HG02763 (cell line): ENCODE data around the gene LFNG.

ENCODE experiments used
- ATAC-seq: cut with Tn5 transposase; IDR thresholded peaks from one replicate; pipeline ENCODE4 v1.9.1; 2021; ENCODE audit warnings: mild to moderate bottlenecking, moderate library complexity; ENCODE audit not compliant: unreplicated experiment

Gene LFNG, protein sequence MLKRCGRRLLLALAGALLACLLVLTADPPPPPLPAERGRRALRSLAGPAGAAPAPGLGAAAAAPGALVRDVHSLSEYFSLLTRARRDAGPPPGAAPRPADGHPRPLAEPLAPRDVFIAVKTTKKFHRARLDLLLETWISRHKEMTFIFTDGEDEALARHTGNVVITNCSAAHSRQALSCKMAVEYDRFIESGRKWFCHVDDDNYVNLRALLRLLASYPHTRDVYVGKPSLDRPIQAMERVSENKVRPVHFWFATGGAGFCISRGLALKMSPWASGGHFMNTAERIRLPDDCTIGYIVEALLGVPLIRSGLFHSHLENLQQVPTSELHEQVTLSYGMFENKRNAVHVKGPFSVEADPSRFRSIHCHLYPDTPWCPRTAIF

DNA sequence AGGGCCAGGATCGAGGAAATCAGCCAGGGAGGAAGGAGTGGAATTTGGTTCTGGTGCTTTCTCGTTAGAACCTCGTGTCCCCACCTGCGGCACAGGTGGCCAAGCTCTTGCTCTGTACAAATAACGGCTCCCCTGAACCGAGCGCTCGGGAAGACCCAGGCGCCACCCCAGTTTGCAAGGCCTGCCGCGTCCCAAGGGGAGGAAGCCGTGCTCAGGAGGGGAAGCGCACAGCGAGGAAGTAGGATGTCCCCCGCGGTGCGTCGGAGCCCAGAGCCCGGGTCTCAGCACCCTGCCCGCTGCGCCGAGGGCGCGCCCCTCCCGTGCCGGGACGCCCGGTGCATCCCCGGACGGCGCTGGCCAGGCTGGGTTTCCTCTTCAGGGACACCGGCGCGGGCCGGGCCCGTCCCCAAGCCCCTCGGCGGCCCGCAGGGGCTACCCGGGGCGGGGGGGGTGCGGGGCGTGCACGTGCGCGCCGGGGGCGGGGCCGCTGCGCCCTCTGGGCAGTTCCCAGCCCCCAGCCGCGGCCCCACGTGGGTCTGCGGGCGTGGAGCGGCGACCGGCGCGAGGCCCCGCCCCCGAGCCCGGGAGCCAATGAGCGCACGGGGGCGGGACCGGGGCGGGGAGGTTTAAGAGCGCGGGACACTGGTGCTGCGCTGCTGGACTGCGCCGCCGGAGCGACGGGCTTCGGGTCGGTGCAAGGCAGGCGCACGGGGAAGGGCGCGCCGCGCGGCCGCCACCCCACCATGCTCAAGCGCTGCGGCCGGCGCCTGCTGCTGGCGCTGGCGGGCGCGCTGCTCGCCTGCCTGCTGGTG, at the start of gene LFNG:
LFNG (plus strand) TSS at position 656 of the 812 bp plus-strand sequence; CDS start at position 744, 88 bp downstream.
- ATAC-seq: peak; percentile 73

DNA sequence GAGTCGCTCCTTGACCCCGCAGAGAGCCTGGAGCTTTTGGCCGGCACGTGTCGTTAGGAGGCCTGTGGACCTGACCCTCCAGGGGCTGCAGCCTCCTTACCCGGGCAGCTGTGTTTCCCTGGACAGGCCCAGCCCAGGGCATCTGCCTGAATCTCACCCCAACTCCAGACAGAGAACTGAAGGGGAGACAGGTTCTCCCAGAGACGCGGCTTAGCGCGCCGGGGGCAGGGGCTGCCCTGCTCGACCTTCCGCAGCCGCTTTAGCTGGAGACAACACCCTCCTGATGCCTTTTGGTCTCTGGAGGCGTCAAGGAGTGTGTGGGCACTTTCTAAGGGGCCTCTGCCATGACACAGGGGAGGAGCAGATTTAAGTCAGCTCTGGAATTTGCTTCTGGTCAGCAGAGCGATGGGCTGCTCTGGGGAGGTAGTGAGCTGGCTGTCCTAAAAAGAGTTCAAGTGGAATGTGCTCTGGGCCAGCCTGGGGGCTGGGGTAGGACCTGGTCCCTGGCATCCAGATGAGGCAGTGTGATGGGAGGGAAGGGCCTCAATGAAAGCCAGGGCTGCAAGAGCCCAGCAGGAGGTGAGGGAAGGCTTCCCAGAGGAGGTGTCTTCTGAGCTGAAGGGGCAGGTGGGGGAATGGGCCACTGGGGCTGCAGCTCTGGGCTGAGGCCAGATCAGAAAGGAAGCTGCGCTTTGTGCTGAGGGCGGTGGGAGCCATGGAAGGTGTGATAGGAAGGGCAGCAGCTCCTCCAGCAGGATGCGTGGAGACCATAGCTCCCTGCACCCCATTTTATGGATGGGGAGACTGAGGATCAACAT, 49.2 kb upstream of the LFNG start:
- ATAC-seq: no peak

DNA sequence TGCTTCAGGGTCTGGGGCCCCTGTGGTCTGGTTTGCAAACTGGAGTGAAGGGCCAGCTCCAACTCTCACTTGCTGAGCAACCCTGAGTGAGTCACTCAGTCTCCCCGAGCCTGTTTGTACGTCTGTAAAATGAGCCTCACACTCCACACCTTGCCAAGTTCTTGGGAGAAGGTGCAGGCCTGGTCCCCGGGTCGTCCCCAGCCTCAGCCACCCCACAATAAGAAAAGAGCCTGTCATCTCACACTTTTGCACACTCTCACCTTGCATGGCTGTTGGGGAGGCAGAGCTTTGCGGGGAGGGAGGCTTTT, 48.6 kb upstream of the LFNG start:
- ATAC-seq: no peak

DNA sequence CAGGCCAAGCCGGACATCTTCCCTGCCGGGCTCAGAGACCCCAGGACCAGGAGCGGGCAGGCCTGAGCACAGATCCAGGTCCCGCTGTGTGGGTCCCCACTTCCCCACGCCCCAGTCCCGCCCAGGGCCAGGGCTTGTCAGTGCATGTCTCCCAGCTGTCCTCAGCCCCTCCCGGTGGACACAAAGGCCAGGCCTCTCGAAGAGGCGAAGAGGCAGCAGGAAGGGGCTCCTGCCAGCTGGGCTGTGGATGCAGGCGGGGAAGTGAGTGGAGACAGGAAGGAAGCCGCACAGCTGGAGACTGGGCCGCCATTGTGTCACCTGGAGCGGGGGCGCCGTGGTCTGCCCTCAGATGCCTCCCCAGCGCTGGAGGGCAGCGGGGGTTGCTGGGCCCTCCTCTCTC, 48.2 kb upstream of the LFNG start:
- ATAC-seq: no peak

DNA sequence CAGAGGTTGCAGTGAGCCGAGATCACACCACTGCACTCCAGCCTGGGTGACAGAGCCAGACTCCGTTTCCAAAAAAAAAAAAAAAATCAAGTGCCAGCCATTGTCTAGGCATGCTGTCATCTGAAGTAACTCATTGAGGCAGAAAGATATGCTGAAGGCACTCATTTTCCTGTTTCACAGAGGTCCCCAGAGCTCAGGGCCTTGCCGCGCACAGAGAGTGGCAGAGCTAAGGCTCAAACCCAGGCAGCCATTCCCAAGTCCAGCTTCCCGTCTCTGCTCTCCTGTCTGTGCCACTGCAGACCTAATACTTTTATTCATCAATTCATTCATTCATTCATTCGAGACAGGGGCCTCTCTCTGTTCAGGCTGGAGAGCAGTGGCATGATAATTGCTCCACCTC, 46.8 kb upstream of the LFNG start:
- no peak for ATAC-seq

DNA sequence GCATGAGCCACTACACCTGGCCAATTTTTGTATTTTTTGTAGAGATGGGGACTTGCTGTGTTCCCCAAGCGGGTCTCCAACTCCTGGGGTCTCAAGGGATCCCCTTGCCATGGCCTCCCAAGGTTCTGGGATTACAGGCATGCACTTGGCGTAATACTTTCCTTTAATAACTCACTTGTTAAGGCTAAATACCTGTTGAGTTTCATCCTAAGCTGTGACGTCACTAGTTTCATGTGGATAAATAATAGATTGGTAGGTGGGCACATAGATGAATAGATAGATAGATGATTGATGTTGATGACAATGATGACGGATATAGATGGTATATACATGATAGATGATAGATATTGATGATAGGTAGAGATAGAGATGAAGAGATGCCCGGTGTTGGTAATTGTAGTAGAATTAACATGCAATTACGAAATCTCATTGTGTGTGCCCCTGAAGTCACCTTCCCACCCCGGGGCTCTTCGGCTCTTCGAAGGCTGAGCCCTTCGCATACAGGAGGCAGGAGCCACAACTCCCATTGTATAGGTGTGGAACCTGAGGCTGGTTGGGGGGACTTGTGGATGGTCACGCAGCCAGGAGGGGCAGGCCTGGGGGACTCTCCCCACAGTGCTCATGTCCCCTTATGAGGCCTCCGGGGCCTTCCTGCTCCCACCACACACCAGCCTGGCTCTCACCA, 45.9 kb upstream of the LFNG start:
- ATAC-seq: no peak

DNA sequence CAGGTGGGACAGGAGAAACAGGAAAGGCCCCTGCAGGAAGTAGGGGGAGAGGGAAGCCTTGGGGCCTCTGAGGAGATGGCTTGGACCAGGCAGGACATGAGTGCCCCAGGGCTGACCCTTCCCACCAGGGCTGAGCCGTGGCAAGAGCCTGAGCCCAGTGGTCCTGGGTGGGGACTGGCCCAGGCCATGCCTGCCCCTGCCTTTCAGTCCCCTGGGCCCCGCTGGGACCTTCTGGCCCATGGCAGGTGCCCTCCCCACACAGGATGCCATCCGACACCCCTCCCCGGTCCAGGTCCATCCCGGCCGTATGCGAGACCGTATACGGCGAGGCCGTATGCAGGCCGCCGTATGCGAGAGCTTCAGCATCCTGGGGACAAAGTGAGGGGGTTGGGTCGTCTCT, 45.4 kb upstream of the LFNG start:
- ATAC-seq: no peak

DNA sequence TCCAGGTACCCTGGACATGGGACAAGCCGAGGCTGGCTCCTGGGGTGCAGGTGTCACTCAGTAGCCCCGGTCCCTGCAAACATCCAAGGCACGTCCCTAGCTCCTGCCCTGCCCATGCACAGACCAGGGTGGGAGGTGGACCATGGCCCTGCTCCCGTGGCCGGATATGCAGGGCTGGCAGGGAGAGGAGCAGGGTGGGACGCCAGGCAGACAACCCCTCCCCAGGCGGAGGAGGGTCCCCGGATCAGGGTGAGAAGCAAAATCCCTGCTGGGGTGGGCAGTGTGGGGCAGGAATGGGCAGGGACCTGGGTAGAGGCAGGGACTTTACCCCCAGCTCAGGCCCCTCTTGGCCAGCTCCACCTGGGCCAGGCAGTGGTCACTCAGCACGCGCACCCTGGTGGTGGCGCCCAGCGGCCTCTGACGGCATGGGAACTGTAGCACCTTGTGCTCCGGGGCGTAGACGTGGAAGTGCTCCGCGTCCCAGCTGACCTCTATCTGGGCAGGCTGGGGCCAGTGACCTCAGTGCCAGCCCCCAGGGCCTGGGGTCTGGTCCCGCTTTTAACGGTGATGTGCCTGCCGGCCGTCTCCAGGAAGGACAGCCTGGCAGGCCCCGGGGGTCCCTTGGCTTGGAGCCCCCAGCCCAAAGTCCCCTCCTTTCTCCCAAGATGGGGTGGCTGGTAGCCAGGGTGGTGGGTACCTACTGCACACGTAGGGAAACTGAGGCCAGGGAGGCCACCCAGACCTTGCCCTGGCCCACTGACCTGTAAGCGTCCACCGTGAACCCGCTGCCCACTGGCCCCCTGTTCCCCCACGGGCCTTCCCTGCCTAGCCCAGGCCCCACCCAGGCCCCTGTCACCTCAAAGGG, 44.5 kb upstream of the LFNG start:
- ATAC-seq: no peak

DNA sequence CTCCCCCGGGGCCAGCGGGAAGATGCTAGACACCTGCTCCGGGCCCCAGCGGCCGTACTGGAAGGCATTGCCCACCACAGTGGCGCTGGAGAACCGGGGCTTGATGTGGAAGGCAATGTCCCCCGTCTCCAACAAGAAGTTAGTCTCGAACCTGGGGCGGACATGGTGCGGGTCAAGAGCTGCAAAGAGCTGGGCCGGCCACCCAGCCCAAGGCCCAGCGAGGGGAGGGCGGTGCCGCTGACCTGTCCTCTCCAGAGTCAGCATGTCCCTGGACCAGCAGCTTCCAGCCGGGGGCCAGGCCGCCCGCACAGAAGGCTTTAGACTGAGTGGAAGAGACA, 43.9 kb upstream of the LFNG start:
- ATAC-seq: no peak

DNA sequence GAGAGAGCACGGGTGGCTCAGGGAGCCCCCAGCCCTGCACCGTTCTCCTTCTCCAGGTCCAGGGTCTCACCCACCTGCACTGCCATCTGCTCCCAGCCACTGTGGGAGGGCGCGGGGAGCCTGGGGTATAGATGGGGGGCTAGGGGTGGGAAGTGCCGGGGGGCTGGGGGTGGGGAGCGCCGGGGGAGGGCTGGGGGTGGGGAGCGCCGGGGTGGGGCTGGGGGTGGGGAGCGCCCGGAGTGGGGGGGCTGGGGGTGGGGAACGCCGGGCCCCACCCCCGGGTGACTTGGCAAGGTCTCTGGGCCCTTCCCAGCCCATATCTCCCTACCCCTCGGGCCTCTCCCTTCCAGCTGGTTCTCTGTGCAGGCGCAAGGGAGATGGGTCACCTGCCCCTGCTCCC, 43.3 kb upstream of the LFNG start, which contains the start of gene GRIFIN:
GRIFIN (minus strand) TSS at position 101 of the 400 bp plus-strand sequence; CDS start at position 86, 15 bp downstream.
- ATAC-seq: no peak

DNA sequence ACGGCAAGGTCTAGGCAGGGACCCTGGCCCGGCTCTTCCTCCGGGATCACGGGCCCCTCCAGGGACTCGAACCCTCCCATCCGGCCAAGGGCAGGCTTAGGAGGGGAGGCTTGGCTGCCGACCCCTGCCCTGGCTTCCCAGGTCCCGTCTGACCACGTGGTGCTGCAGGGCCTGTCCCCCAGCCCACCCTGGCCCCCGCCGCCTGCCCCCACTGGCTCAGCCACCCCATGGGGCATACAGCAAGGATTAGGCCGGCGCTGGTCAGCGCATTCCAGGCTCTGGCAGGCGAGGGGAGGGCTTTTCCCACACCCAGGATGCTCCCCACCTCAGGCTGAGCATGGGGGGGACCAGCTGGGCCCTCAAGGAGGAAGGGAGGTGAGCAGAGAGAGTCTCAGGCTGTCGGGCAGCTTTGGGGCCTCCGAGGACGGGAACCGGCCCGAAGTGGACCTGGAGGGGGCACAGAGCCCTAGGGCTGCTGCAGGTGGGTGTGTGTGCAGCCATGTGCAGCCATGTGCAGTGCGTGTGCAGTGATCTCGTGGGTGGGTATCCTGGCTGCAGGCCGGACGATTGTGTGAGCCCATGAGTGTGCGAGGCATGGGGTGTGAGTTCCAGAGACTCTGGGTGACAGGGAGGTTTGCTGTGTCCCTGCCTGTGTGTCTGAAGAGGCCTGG, 42.7 kb upstream of the LFNG start:
- no peak for ATAC-seq

DNA sequence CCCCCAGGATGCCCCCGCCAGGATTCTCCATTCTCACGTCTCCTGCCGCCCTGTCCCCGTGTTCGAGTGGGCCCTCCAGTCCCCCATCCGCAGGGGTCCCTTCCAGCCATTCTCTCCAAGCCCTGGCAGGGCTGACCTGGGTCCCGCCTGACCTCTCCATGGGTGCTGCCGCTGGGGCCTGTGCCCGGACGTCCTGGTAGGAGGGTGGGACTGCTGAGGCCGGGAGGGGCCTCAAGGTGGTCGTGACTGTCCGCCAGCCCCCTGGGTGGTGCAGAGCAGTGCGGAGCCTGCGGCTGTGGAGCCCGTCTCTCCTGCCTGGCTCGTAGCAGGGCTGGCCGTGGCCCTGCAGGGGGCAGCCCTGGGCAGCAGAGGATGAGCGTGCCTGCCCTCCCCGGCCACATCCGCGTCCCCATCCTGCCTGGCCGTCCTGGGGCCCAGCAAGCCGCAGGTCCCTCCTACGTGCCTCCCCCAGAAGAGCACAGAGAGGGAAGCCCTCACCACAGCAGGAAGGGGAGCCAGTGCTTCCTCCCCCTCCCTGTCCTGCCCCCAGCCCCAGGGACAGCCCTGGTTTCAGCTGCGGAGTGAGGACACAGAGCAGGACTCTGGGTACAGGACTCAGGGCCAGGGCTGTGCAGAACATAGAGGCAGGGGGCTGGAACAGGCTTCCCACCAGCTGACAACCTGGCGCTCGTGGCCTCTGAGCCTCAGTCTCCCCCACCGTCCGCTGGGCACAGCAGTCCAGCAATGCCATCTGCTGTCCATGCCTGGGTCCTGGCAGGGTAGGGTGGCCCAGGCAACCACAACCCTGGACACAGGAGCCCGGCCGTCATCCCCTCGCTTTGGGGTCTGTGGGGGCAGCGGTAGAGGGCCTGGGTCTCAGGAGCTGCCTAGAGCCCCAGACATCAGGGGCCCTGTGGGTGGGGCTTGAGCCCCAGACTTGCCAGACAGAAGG, 41.9 kb upstream of the LFNG start:
- ATAC-seq: no peak

DNA sequence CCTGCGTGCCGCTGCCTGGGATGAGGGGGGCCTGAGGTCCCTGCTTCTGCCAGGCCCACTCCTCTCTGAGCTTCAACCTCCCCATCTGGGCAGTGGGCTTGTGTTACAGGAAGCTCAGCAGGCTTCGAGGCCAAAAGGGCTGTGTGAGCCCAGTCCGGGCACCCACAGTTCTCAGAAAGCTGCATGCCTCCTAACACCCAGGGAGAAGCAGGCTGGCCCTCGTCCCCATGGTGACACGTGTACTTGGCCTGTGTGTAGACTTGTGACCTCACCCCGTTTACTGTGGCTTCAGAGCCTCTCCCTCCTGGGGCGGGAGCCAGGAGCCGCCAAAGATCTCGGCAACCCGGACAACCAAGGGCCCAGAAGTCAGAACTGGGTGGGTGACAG, 41.2 kb upstream of the LFNG start:
- ATAC-seq: no peak

DNA sequence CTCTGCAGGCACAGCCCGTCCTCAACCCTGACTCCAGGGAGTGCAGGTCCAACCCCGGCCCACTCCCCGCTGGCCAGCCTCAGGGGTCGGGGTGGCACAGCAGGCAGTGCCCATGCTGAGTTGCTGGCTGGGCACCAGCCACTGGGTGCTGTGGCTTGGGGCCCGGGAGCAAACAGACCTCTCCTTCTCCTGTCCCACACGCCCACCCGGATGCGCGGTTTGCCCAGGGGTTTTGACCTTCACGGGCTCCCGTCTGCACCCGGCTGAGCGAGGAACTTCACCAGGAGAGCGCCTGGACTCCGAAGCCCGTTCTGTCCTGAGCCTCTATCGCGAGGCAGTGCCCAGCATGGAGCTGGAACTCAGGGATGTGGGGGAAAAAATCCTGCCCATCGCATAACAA, 40.8 kb upstream of the LFNG start:
- no peak for ATAC-seq

DNA sequence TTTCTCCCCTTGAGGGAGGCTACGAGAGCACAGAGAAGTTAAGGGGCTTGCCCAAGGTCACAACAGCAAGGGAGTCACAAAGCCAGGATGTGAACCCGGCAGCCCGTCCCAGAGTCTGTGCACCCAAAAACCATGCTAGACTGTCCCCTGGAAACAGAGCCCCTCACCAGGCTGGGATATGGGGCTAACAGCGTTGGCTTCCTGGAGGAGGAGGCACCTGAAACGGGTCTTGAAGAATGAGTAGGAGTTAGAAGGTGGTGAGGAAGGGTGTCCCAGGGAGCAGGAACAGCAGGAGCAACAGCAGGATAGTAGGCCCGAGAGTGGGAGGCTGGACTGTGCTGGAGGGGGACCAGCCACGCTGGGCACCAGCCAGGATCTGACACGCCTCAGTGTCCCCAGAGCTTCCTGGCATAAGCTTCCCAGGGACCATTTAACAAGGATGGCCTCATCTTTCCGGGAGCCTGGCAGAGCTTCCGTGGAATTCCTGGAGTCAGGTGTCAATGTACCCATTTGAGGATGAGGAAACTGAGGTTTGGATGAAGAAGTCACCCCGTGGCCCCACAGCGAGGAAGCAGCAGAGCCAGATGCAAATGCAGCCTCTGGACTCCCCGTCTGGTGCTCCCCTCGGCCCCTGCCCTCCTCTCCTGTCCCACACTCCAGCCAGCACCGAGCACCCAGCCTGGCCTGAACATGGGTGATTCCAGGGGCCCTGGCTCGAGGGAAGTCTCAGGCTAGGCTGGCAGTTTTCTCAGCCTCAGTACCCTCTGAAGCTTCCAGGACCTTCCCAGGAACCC, 40.1 kb upstream of the LFNG start:
- no peak for ATAC-seq

DNA sequence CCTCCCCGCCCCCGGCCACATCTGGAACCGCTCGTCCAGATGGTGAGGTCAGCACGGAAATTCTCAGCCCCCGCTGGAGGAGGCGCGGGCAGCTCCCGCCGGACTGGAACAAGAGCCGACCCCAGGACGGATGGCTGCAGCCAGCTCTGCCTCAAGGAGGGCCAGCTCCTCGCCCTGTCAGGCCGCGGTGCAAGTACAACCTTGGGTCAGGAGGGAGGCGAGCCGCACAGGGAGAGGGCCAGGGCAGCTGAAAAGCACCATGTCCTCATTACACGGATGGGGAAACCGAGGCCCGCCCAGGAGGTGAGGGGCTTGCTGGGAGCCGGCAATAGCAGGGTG, 39.5 kb upstream of the LFNG start:
- no peak for ATAC-seq

DNA sequence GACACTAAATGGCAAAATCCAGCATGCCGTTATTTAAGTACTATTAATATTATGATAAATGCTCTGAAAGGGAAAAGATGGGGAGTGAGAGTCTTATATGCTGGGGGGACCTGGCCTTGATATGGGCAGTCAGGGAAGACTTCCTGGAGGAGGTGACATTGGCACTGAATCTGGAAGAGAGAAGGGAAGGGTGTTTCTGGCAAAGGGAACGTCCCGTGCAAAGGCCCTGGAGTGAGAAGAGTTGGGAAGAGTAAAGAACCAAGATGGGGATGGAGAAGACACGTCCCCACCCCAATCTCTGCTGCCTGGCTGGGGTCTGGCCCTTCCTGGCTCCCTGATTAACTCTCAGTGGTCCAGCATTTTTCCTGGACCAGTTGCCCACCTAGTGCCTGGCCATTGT, 38.4 kb upstream of the LFNG start:
- no peak for ATAC-seq
